ENCODE data around the gene HEXIM1. TPM values are rescaled to one million over a fixed set of nuclear protein-coding genes. Genes with fewer than 3 reads are reported as not detected.

HEXIM1 gene
- total RNA-seq, 2 donors from 2014 or later = 48.0 to 66.9 TPM

GRCh38 chr17:45171338-45172231 is 23.3 kb downstream of the HEXIM1 start:
- Mint-ChIP-seq H3K27me3 (no peaks in the 10 kb centered on the region), H3K4me3 (peak overlapping the region; percentile 60), H3K27ac (peak overlapping the region; percentile 96 to 99), H3K36me3 (no peaks in the 10 kb centered on the region), H3K4me1 (ENCODE audit: low read depth in 2 of 2) (peaks cover 25 to 28% of the 10 kb centered on the region in 2 donors), H3K9me3 (no peaks in the 10 kb centered on the region)
- no peak for ATAC-seq
- no peak for DNase-seq (ENCODE audit: low spot score)

DNA sequence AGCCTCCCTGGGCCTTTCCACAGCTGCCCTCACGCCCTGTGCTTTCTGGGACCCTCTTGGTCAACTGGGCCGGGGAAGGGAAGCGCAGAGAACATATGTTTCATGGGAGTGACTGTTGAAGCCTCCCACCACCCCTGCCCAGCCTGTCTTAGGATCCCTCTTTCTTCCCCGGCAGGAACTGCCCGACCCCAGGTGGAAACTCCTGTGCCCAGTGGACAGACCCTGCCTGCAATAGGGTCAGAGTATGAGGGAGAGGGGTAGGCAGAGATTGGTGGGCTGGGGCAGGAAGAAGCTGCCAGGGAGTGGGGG is 23.9 kb downstream of the HEXIM1 start:
- Mint-ChIP-seq H3K27ac (peak overlapping the region; percentile 96 to 99), H3K9me3 (no peaks in the 10 kb centered on the region), H3K4me3 (no peak overlapping the region), H3K4me1 (ENCODE audit: low read depth in 2 of 2) (peaks cover 25 to 28% of the 10 kb centered on the region in 2 donors), H3K27me3 (no peaks in the 10 kb centered on the region), H3K36me3 (no peaks in the 10 kb centered on the region)
- DNase-seq (ENCODE audit: low spot score) (no peak), ATAC-seq (no peak)

GRCh38 chr17:45172541-45173286 is 24.4 kb downstream of the HEXIM1 start:
- Mint-ChIP-seq H3K9me3 (no peaks in the 10 kb centered on the region), H3K36me3 (no peaks in the 10 kb centered on the region), H3K27ac (peak overlapping the region; percentile 84 to 99), H3K4me1 (ENCODE audit: low read depth in 2 of 2) (peaks cover 25 to 28% of the 10 kb centered on the region in 2 donors), H3K27me3 (no peaks in the 10 kb centered on the region), H3K4me3 (peak overlapping the region; percentile 75)
- ATAC-seq (peak; percentile 45 to 54), DNase-seq (ENCODE audit: low spot score) (peak; percentile 64)

DNA sequence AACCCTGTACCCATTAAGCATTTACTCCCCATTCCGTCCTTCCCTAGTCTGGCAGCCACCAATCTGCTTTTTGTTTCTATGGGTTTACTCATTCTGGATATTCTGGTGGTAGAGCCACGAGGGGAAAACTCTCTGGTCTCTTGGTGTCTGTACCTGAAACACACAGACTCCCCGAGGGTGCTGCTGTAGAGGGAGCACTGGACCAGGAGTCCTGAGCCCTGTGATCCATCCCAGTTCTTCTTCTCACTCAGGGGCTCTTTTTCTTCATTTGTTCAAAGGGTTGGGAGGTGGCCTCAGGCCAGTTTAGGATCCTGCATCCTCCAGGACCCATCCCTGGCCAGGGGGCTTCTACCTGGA is 27.5 kb downstream of the HEXIM1 start:
- Mint-ChIP-seq H3K27me3 (no peaks in the 10 kb centered on the region), H3K4me1 (ENCODE audit: low read depth in 2 of 2) (peaks cover 19 to 20% of the 10 kb centered on the region in 2 donors), H3K9me3 (no peaks in the 10 kb centered on the region), H3K27ac (peak overlapping the region; percentile 21 to 76), H3K36me3 (no peaks in the 10 kb centered on the region), H3K4me3 (no peak overlapping the region)
- no peak for DNase-seq (ENCODE audit: low spot score)
- no peak for ATAC-seq

- ATAC-seq = no peak
Observed at GRCh38 chr17:45177563-45177962, 29.3 kb downstream of the HEXIM1 start.

GRCh38 chr17:45184144-45184543 is 35.9 kb downstream of the HEXIM1 start:
- H3K9me3 Mint-ChIP-seq = no peaks in the 10 kb centered on the region
- H3K4me1 Mint-ChIP-seq (ENCODE audit: low read depth in 2 of 2) = no peaks in the 10 kb centered on the region
- no peaks in the 10 kb centered on the region for H3K36me3 Mint-ChIP-seq
- H3K27me3 Mint-ChIP-seq = no peaks in the 10 kb centered on the region
- DNase-seq (ENCODE audit: low spot score) = no peak
- no peak for ATAC-seq
- H3K4me3 Mint-ChIP-seq = no peak overlapping the region
- H3K27ac Mint-ChIP-seq = no peak overlapping the region

More at GRCh38 chr17:45177563-45177962, 29.3 kb downstream of the HEXIM1 start:
- DNase-seq (ENCODE audit: low spot score) = no peak
- peaks cover 12 to 14% of the 10 kb centered on the region in 2 donors for H3K4me1 Mint-ChIP-seq (ENCODE audit: low read depth in 2 of 2)
- no peaks in the 10 kb centered on the region for H3K27me3 Mint-ChIP-seq
- H3K27ac Mint-ChIP-seq = no peak overlapping the region
- H3K4me3 Mint-ChIP-seq = no peak overlapping the region
- H3K36me3 Mint-ChIP-seq = no peaks in the 10 kb centered on the region
- H3K9me3 Mint-ChIP-seq = no peaks in the 10 kb centered on the region

- no peaks in the 10 kb centered on the region for H3K27me3 Mint-ChIP-seq
- no peaks in the 10 kb centered on the region for H3K4me1 Mint-ChIP-seq (ENCODE audit: low read depth in 2 of 2)
- no peak overlapping the region for H3K4me3 Mint-ChIP-seq
- no peak overlapping the region for H3K27ac Mint-ChIP-seq
- ATAC-seq (no peak), DNase-seq (ENCODE audit: low spot score) (no peak)
- no peaks in the 10 kb centered on the region for H3K36me3 Mint-ChIP-seq
- no peaks in the 10 kb centered on the region for H3K9me3 Mint-ChIP-seq
Observed at GRCh38 chr17:45186801-45187354, 38.6 kb downstream of the HEXIM1 start.

DNA sequence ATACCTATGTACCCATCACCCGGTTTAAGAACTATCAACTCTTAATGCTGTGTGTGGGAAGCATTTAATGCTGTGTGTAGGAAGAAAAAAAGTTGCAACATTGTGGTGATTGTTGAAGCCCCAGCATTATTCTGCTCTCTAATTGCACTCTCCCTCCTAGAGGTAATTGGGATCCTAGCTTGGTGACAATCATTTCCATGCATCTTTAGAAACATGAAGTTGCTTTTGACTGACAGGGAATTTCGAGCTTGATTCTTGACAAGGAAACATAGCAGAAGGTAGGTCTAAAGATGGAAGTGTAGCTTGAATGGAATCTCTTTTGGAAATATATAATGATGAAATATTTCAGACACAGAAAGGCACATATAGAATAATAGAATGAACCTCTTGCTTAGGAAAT is 40.7 kb downstream of the HEXIM1 start:
- ATAC-seq (no peak), DNase-seq (ENCODE audit: low spot score) (no peak)
- H3K27ac Mint-ChIP-seq = no peak overlapping the region
- no peaks in the 10 kb centered on the region for H3K27me3 Mint-ChIP-seq
- H3K36me3 Mint-ChIP-seq = no peaks in the 10 kb centered on the region
- H3K4me3 Mint-ChIP-seq = no peak overlapping the region
- H3K4me1 Mint-ChIP-seq (ENCODE audit: low read depth in 2 of 2) = no peaks in the 10 kb centered on the region
- H3K9me3 Mint-ChIP-seq = no peaks in the 10 kb centered on the region

DNA sequence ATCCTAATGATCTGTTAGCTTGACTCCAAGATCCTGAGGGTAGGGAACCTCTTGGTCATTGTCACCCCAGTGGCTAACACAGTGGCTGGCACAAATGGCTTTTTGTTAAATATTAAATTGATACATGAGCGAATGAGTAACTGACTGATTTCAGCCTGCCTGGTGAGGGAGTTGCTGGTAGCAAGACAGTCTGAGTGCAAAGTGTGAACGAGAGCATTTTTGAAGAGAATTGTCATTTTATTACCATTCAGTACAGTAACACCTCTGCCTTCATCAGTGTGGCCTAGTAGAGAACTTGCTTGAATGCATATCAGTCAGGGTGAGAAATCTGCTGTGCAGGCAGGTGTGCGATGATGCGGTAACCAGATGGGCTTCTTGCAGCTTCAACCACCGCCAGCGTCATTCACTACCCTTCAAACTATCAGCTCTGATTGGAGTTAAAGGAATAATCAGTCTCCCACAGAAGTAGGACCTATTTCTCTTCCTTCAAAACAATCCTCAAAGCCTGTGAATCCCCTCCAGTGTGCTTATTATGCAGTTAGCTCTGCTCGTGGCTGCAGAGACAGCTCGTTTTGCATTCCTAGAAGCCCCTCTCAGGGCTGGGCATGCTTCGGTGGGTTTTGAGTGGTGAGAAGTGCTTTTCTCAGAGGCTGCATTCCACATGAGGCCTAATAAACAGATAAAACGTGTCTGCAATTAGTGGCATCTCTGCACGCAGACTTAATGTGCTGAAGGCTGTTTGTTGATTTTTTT is 42.4 kb downstream of the HEXIM1 start:
- Mint-ChIP-seq H3K36me3 (no peaks in the 10 kb centered on the region), H3K9me3 (no peaks in the 10 kb centered on the region), H3K27me3 (no peaks in the 10 kb centered on the region), H3K4me3 (no peak overlapping the region), H3K4me1 (ENCODE audit: low read depth in 2 of 2) (no peaks in the 10 kb centered on the region), H3K27ac (no peak overlapping the region)
- DNase-seq (ENCODE audit: low spot score) = no peak
- ATAC-seq = no peak

GRCh38 chr17:45195424-45195823 is 47.1 kb downstream of the HEXIM1 start:
- ATAC-seq (no peak), DNase-seq (ENCODE audit: low spot score) (no peak)
- Mint-ChIP-seq H3K36me3 (no peaks in the 10 kb centered on the region), H3K27ac (no peak overlapping the region), H3K9me3 (no peaks in the 10 kb centered on the region), H3K27me3 (no peaks in the 10 kb centered on the region), H3K4me3 (no peak overlapping the region), H3K4me1 (ENCODE audit: low read depth in 2 of 2) (no peaks in the 10 kb centered on the region)

DNA sequence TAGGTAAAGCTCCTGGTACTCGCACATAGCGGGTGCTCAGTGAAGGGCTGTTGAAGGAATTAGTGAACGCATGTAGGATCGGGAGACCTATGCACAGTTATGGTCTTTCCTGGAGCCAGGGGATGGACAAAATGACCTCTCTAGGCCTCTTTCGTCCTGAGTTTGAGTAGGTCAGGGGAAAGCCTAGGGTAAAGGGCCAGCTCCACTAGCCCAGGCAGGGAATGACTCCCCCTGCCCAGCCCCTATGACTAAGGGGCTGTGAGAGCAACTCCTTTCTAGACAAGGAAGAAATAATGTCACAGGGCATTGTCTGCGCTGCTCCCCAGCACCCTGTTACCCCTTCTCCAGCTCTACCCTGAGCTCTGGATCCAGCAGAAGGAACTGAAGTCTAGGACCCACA is 48.8 kb downstream of the HEXIM1 start:
- DNase-seq (ENCODE audit: low spot score) = no peak
- ATAC-seq = no peak
- Mint-ChIP-seq H3K4me3 (no peak overlapping the region), H3K4me1 (ENCODE audit: low read depth in 2 of 2) (no peaks in the 10 kb centered on the region), H3K27ac (no peak overlapping the region), H3K27me3 (no peaks in the 10 kb centered on the region), H3K9me3 (no peaks in the 10 kb centered on the region), H3K36me3 (no peaks in the 10 kb centered on the region)

DNA sequence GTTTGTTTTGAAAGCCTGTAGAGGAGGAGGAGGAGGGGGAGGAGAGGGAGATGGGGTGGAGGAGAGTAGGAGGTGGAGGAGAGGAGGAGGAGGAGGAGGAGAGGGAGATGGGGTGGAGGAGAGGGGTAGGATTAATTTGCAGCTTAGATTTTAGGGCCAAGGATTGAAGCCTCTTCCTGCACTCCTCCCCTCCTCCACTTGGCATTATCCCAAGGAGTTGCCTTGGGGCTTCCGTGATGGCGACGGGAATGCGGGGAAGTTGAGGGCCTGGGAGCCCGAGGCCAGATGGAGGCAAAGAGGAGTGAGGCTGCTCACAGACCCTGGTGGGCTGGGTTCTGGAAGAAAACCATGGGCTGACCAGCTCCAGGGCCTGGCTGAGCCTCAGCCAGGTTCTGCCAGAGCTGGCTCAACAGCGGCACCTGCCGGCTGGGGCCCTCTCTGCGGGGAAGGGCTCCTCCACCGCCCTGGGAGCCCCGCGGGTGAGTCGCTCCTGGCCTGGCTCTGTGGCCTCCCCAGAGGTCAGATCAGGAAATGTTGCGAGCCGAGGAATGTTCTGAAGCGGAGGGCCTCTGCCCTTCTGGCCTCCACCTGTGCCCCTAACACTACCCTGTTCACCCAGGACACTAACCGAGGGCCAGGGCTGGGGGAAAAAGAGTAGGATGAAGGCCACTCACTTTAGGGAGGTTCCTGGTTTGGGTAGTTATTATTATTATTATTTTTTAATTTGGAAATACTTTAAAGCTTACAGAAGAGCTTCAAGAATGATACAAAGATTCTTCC is 49.5 kb downstream of the HEXIM1 start:
- DNase-seq (ENCODE audit: low spot score) = peak; percentile 91

DNA sequence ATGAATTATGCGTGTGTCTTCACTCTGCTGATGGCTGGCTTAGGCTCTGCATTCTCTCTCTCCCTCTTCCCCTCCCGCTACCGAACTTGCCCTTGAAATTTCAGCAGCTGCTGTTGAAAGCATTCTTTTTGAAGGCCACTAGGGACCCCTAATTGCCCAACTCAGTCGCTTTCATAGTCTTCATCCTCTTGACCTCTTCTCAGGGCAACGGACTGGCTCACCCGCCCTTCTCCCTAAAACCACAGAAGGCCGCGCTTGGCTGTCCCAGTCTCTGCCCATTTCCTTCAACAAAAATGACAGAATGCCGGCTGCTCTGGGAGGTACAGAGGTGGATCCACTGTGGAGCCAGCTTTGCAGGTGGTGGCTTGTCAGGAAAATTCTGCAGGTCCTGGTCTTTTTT is 52.4 kb downstream of the HEXIM1 start:
- DNase-seq (ENCODE audit: low spot score) (no peak), ATAC-seq (no peak)
- Mint-ChIP-seq H3K27ac (no peak overlapping the region), H3K4me1 (ENCODE audit: low read depth in 2 of 2) (no peaks in the 10 kb centered on the region), H3K36me3 (no peaks in the 10 kb centered on the region), H3K9me3 (no peaks in the 10 kb centered on the region), H3K27me3 (no peaks in the 10 kb centered on the region), H3K4me3 (no peak overlapping the region)

More for the DNA sequence above, 49.5 kb downstream of the HEXIM1 start:
- no peaks in the 10 kb centered on the region for H3K4me1 Mint-ChIP-seq (ENCODE audit: low read depth in 2 of 2)
- H3K27ac Mint-ChIP-seq = no peak overlapping the region
- peak; percentile 99 to 100 for ATAC-seq
- H3K27me3 Mint-ChIP-seq = no peaks in the 10 kb centered on the region
- H3K9me3 Mint-ChIP-seq = no peaks in the 10 kb centered on the region
- H3K4me3 Mint-ChIP-seq = no peak overlapping the region
- H3K36me3 Mint-ChIP-seq = no peaks in the 10 kb centered on the region

All from natural killer cell treated with Interleukin-12 subunit alpha and Interleukin-12 subunit beta and Interleukin-15 and Interleukin-18, amount 100 ng/mL, for 72 hours (primary cell).